ENCODE results near the gene BCL11B.

Gene BCL11B

DNA sequence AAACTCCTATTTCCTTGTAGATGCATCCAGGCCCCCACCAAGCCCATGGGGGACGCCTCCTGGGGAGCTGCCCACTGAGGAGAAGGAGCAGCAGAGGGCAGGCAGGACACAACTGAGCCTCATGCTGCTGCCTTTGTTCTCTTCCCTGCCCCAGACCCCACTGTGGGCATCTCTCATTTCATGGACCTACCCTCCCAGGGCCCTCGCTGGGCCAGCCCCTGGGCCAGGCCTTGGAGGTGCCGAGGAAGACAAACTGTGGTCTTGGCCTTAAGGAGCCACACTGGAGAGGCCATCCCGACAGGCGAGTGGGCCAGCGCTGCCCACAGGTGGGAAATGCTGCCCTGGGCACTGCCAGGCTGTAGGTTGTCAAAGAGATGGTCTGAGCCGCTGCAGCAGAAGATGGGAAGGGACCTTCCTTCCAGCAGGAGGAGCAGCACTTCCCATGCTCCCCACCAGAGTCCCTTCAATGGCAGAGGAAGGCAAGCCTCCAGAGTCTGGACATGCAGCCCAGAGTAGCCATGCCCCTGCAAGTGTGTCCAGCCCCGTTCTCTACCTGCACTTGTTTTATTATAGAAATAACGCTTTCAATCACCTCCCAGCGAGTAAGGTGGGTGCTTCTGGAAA is 147.4 kb downstream of the BCL11B start:
- TF ChIP-seq, protein P1, sequence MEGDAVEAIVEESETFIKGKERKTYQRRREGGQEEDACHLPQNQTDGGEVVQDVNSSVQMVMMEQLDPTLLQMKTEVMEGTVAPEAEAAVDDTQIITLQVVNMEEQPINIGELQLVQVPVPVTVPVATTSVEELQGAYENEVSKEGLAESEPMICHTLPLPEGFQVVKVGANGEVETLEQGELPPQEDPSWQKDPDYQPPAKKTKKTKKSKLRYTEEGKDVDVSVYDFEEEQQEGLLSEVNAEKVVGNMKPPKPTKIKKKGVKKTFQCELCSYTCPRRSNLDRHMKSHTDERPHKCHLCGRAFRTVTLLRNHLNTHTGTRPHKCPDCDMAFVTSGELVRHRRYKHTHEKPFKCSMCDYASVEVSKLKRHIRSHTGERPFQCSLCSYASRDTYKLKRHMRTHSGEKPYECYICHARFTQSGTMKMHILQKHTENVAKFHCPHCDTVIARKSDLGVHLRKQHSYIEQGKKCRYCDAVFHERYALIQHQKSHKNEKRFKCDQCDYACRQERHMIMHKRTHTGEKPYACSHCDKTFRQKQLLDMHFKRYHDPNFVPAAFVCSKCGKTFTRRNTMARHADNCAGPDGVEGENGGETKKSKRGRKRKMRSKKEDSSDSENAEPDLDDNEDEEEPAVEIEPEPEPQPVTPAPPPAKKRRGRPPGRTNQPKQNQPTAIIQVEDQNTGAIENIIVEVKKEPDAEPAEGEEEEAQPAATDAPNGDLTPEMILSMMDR (IDR thresholded peaks at IDR 0.05): no peak

DNA sequence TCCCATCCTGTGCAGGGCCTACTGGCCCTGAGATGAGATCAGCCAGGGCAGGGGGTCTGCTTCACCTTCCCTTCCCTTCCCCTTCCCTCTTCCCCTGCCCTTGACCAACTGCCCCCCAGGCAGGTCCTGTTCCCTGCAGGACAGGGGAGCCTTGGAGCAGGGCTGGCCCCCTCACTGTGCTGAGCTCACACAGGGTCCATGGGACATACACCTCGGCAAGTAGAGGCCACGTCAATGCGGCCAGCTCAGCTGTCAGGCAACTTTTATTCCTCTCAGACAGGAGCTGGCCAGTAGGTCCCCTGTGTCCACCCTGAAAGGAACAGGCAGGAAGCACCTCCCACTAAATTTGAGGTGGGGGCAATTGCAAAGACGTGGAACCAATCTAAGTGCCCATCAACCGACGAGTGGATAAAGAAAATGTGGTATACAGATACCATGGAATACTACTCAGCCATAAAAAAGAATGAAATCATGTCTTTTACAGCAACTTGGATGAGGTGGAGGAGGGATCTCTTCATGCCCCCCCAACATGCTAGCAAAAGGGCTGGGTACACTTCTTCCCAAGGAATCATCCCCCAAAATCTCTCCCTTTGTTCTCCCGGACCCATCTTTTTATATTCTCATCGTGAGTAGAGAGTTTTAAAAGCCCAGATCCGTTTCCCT is 148.7 kb downstream of the BCL11B start:
- TF ChIP-seq, protein P1 (IDR thresholded peaks at IDR 0.05): no peak

DNA sequence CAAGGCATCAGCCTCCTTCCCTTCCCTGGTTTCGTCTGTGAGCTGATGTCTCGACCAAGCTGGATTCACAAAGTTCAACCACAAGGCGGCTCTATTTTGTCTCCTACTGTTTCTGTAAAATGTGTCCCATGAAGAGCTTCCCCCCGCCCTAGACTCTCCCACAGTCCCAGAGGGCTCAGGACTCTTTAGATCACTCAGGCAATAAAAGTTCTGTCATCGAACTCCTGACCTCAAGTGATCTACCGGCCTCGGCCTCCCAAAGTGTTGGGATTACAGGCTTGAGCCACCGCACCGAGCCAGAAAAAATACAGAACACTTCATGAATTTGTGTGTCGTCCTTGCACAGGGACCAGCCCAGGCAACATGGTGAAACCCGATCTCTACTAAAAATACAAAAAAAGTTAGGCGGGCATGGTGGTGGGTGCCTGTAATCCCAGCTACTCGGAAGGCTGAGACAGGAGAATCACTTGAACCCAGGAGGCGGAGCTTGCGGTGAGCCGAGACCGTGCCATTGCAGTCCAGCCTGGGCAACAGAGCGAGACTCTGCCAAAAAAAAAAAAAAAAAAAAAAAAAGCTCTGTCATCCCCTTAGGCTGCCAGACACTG is 149.4 kb downstream of the BCL11B start:
- TF ChIP-seq, protein P1 (IDR thresholded peaks at IDR 0.05): no peak

DNA sequence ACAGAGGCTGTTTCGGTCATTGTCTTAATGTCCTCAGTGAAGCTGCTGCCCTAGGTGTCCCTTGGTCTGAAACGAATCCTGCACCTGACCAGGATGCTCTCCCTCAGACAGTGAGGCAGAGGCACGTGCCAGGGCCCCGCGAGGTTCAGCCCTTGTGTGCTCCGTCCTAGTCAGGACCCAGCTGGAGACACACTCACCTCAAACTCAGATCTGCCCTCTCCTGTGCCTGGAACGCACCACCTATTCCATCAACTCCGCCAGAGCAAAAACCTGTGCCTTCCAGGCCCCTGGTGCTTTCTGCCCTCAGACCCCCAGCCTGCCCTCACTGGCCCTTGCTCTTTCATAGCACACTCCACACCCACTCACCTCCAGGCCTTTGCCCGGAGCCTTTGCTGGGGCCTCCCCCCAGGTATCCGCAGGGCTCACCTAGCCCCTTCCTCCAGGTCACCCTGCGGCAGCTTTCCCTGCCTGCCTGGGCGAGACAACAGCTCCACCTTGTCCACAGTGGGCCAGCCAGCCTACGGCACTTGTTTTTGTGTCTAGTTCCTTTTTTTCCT is 150.6 kb downstream of the BCL11B start:
- TF ChIP-seq, protein P1 (IDR thresholded peaks at IDR 0.05): no peak

DNA sequence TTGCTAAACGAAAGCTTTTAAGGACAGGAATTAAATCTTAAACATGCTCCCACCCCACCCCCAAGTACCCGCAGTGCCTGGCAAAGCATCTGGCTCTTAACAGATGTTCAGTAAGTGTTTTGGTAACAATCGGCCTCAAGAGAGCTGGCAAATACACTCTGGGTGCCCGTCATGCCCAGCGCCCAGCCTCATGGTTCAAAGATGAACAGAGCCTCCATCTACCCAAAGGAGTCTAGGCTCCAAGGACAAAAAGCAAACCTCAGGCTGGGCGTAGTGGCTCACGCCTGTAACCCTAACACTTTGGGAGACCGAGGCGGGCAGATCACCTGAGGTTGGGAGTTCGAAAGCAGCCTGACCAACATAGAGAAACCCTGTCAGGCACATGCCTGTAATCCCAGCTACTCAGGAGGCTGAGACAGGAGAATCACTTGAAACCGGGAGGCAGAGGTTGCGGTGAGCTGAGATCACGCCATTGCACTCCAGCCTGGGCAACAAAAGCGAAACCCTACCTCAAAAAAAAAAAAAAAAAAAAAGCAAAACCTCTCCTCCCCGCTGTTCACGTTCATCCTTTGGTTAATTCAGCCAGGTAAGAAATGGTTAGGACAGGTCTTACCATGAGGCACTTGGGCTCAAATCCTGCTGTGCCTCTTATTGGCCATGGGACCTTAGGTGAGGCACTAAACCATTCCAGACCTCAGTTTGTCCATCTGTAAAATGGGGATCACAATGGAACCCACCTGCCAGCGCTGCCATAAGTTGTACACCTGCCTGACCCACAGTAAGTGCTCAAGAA is 151.3 kb downstream of the BCL11B start:
- TF ChIP-seq, protein P1 (IDR thresholded peaks at IDR 0.05): no peak

DNA sequence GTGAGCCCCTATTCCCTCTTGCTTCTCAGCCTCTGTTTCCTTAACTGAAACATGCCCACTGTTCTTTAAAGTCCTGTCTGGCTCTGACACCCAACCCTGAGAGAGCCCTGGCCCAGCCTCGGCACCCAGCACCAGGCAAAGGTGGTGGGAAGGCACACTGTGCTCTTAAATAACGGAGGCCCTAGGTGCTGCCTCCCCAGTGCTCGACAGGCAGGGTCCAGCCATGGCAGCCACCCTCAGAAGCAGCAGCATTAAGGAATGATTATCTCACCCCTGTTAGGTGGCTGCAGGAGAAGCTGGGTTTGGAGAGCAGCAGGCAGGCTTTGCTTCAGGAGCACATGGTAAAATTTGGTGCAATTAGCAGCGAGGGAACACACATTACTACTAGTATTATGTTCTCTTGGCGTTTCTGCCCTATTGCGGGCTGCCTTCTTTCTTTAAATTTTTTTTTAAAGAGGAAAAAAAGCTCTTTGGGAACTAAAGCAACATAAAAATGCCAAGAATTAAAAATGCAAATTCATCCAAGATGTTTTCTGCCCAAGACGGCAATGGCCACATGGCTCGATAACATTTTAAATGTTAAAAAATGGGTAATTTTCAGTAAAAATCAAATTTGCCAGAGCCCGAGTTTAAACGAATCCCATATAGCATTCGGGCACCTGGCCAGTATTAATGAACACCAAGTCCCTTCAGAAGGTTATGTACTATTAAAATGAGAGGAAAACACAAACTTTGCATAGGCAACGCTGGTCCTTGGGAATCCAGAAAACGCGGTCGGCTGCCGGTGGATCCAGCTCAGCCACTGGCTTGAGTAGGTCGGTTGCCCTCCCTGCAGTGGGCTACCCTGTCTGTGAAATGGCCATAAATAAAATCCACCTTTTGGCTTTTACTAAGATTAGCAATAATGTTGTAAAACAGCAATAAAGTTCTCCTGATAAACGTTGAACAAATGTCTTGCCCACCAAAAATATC is 152.2 kb downstream of the BCL11B start:
- TF ChIP-seq, protein P1 (IDR thresholded peaks at IDR 0.05): no peak

Data from LNCAP (cell line).